Erythroblast (primary cell): Measurements from ENCODE around the gene MAD1L1.
"Not testable (repeated sequence)": the region's sequence is repeated elsewhere in the genome, so short reads cannot be mapped to it uniquely, and the experiment has no call there.

Source experiments
- DNase-seq, 2 experiments: peaks; one replicate each; lab custom pipeline; 2025; lab: John Stamatoyannopoulos, UW
- GATA1 ChIP-seq: IDR thresholded peaks from 2 replicates; pipeline ENCODE4 v1.6.1; 2011; ENCODE audit warnings: low read depth, mild to moderate bottlenecking, control low read depth, low read length, moderate library complexity
- POLR2A ChIP-seq: IDR thresholded peaks from 2 replicates; pipeline ENCODE4 v1.6.1; 2011; ENCODE audit warnings: mild to moderate bottlenecking, low read length

Gene MAD1L1

DNA sequence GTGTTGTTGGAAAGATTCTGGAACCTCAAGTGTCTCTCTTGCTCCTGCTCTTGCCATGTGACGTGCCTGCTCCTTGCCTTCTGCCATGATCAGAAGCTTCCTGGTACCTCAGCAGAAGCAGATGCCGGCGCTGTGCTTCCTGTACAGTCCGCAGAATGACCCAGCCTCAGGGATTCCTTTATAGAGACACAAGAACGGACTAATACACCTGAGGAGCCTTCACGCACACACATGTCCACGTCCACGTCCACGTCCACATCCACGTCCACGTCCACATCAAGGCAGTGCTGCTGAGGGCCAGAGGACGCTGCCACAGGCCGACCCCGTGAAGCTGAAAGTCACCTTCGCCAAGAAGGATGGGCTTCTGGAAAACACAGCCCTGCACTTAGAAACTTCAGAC, 190.1 kb downstream of the MAD1L1 start:
- TF ChIP-seq GATA1: no peak
- no peak for TF ChIP-seq POLR2A
- no peak for DNase-seq

DNA sequence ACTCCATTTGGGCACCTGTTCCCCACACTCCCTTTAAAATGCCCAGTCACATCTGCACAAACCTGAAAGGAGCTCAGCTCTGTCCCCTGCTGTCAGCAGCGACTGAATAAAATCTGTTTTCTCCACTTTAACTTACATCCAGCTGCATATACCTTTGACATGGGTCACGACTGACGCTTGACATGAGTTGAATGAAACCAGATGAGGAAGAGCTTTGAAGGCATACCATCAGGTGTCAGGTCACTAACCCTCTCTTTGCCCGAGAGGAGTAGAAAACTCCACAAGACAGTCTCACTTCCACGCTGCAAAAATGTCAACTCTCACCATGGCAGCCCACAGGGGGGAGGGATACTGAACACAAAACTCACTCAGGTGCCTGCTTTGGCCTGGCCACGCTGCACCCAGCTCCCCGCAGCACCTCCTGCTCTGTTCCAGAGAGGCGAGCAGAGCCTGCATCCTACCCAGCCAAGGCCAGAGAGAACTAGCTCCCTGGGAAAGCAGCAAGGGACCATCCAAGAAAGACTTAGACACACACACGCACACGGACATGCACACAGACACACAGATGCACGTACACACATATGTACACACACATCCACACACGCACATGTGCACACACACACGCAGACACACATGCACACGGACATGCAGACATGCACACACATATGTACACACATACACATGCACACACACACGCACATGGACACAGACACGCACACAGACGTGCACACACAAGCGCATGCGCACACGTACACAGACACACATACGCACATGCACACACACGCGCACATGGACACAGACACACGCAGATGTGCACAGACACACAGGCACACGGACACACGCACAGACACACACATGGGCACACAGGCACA, 191.0 kb downstream of the MAD1L1 start:
- no peak for DNase-seq
- TF ChIP-seq GATA1 (no peak), POLR2A (no peak)

DNA sequence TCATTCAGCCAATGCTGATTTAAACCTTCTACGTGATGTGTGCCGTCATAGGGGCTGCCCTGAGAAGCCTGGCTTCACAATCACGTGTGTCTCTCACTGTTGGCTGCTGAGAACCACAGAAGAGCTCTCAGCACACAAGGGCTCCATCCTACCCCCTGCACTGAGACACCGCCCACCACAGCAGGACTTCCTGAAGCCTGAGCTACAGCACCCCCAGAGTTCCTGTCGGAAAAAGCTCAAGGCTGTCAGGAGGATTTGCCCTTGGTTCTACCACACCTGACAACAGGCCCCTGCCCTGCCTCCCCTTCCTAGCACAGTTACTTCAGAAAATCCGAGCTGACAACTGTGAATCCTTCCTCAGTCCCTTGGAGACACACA, 191.9 kb downstream of the MAD1L1 start:
- no peak for DNase-seq
- TF ChIP-seq GATA1 (no peak), POLR2A (no peak)

DNA sequence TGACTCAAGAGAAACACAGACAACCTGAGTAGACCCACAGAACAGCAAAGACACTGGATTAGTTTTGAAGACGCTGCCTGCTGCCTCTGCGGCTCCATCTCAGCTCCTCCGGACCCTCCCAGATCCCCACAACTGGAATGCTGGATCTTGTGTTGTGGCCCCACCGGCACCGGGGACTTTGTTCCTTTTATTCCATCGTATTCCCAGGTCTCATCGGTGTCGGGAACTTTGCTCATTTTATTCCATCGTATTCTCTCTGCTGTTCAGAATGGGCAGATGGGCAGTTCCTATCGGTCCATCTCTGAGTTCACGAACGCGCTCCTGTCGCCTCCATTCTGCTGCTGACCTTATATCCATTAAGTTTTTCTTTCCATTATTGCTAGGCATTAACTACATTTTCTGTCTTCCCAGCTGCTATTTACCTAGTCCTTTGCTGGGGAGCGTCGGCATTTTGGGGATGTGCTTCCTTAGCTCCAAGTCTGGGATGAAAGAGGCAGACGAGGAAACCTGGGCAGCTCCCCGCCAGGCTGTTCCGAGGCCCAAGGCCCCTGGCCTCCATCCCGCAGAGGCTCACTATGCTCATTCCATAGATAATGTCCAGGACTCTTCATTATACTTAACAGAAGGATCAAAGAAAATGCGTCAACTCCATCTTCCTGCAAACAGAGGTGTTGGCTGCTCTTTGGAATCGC, 192.4 kb downstream of the MAD1L1 start:
- DNase-seq: no peak
- TF ChIP-seq POLR2A (no peak), GATA1 (no peak)

- DNase-seq: no peak
- no peak for TF ChIP-seq POLR2A
- TF ChIP-seq GATA1: no peak
These were observed 193.6 kb downstream of the MAD1L1 start for GRCh38 chr7:2038931-2039728.

DNA sequence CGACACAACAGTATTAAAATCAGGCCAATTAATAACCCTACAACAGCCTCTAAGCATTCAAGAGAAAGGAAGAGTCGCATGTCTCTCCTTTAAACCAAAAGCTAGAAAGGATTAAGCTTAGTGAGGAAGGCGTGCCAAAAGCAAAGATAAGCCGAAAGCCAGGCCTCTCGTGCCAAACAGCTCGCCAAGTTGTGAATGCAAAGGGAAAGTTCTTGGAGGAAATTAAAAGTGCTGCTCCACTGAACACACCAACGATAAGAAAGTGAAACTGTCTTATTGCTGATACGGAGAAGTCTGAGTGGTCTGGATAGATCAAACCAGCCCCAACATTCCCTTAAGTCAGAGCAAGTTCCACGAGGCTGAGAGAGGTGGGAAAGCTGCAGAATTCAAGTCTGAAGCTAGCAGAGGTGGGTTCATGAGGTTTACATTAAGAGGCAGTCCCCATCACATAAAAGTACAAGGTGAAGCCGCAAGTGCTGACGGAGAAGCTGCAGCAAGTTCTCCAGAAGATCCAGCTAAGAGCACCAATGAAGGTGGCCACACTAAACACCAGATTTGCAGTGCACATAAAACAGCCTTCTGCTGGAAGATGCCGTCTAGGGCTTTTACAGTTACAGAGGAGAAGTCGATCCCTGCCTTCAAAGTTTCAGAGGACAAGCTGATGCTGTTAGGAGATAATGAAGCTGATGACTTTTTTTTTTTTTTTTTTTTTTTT, 194.8 kb downstream of the MAD1L1 start:
- TF ChIP-seq POLR2A (no peak), GATA1 (no peak)
- peak; percentile 60 to 63 for DNase-seq

DNA sequence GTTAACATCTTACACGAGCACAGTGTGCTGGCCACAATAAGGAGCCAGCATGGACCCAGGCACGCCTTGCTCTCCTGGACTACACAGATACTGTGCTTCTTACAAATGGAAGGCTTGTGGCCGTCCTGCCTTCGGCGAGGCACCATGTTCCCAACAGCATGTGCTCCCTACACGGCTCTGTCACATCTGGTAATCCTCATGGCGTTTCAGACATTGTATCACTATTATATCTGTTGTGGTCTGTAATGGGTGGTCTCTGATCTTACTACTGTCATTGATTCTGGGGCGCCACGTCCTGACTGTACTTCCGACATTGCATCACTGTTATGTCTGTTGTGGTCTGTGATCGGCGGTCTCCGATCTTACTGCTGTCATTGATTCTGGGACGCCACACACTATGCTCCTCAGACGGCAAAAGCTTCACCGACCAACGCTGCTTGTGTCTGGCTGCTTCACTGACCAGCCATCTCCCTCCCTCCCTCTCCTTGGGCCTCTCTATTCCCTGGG, 195.4 kb downstream of the MAD1L1 start:
- TF ChIP-seq POLR2A (no peak), GATA1 (no peak)
- DNase-seq: no peak

DNA sequence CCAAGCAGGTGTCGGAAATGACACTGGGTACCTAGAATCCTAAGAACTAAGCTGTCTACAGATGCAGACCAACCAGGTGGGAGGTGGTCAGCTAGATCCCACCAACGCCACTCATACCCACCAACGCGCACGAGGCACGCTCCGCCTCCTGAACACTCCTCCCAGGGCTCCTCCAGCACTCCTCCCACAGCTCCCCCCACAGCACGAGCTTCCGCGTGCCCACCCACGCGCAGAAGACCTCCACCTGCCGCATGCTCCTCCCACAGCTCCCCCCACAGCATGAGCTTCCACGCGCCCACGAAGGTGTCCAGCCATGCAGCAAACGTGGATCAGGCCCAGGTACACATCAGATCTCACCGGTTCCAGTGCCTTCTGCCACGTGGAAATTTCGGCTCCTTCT, 196.0 kb downstream of the MAD1L1 start:
- TF ChIP-seq POLR2A (no peak), GATA1 (no peak)
- DNase-seq: no peak

GRCh38 chr7:2036201-2036600, 196.5 kb downstream of the MAD1L1 start:
- DNase-seq: not testable (repeated sequence)

- TF ChIP-seq GATA1 (no peak), POLR2A (no peak)
- no peak for DNase-seq
These were observed 198.2 kb downstream of the MAD1L1 start for GRCh38 chr7:2034291-2035201.

DNA sequence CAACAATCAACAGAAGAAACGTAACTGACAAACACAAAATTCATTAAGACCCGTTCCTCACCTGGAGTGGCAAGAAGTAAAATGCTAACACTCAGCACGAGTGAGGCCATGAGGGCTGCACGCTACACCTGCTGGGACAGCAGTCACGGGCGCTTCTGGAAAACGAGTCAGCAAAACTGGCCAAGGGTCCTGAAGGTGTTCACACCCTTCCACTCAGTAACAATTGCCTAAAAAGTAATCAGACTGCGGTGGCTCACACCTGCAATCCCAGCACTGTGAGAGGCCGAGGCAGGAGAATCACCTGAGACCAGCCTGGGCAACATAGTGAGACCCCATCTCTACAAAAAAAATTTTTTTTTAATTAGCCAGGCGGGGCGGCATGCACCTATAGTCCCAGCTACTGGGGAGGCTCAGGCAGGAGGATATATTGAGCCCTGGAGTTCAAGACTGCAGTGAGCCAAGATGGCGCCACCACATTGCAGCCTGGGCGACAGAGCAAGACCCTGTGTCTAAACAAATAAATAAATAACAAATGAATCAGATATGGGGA, 199.1 kb downstream of the MAD1L1 start:
- no peak for DNase-seq
- no peak for TF ChIP-seq GATA1
- no peak for TF ChIP-seq POLR2A

- DNase-seq: no peak
- TF ChIP-seq GATA1: no peak
- TF ChIP-seq POLR2A: no peak
These were observed 199.8 kb downstream of the MAD1L1 start for GRCh38 chr7:2032876-2033407.
